Right atrium auricular region (tissue), 2 donors: ENCODE results near the gene CYP2A7. TPM values are rescaled to one million over a fixed set of nuclear protein-coding genes. Genes with fewer than 3 reads are reported as not detected.
"Not testable (repeated sequence)": the region's sequence is repeated elsewhere in the genome, so short reads cannot be mapped to it uniquely, and the experiment has no call there.

Experiments used
- DNase-seq: peaks from one replicate; pipeline ENCODE4 v3.0.0-alpha.2; 2019; ENCODE audit warnings: low spot score
- H3K27ac ChIP-seq, 2 donors: fragments of 200-600 bp; sonication (generic); 1 replicate in 1 of 2; 2 replicates in 1 of 2; pipeline ENCODE4 v1.5.1; 2016 to 2019
- H3K27me3 ChIP-seq, 2 donors: fragments of 200-600 bp; sonication (generic); one replicate each; pipeline versions ENCODE4 v1.5.1 to v1.6.0; 2017 to 2019
- H3K36me3 ChIP-seq: fragments of 200-600 bp; sonication (generic); one replicate; pipeline ENCODE4 v1.5.1; 2016
- H3K4me1 ChIP-seq, 2 donors: fragments of 200-600 bp; sonication (generic); one replicate each; pipeline versions ENCODE4 v1.5.1 to v1.6.0; 2017 to 2019
- H3K4me3 ChIP-seq, 2 donors: fragments of 200-600 bp; sonication (generic); 1 replicate in 1 of 2; 2 replicates in 1 of 2; pipeline ENCODE4 v1.5.1; 2017 to 2019; ENCODE audit warnings: mild to moderate bottlenecking in 1 of 2, moderate library complexity in 1 of 2
- H3K9me3 ChIP-seq, 2 donors: fragments of 200-600 bp; sonication (generic); one replicate each; pipeline ENCODE4 v1.5.1; 2019
- total RNA-seq, 2 donors: library from RNA; depleted of rRNA; stranded (reverse); fragments of >200 nt; gene quantifications; one replicate each; pipeline ENCODE4 v1.1.0, GENCODE V29; 2016
- TF ChIP-seq, protein P1 (sequence below), 2 donors: fragments of 200-600 bp; sonication (generic); IDR thresholded peaks; one replicate each; pipeline ENCODE4 v1.5.1; 2019; ENCODE audit warnings: antibody characterized with exemption in 2 of 2

Gene CYP2A7
- total RNA-seq, 2 donors from 2014 or later, result not detected

DNA sequence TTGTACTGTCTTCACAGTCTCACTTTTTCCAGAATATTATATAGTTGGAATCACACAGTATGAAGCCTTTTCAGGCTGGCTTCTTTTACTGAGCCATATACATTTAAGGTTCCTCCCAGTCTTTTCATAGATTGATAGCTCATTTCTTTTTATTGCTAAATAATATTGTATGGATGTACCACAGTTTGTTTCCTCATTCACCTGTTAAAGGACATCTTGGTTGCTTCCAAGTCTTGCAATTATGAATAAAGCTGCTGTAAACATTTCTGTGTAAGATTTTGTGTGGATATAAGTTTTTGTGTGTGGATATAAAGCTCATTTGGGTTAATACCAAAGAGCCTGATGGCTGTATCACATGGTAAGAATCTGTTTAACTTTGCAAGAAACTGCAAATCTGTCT, 24.5 kb upstream of the CYP2A7 start:
- H3K27me3 ChIP-seq, result no peaks in the 10 kb centered on the region
- no peak overlapping the region for H3K27ac ChIP-seq
- H3K4me3 ChIP-seq, result no peak overlapping the region
- H3K4me1 ChIP-seq, result peaks cover 0 to 11% of the 10 kb centered on the region in 2 donors
- no peaks in the 10 kb centered on the region for H3K9me3 ChIP-seq
- TF ChIP-seq, protein P1, sequence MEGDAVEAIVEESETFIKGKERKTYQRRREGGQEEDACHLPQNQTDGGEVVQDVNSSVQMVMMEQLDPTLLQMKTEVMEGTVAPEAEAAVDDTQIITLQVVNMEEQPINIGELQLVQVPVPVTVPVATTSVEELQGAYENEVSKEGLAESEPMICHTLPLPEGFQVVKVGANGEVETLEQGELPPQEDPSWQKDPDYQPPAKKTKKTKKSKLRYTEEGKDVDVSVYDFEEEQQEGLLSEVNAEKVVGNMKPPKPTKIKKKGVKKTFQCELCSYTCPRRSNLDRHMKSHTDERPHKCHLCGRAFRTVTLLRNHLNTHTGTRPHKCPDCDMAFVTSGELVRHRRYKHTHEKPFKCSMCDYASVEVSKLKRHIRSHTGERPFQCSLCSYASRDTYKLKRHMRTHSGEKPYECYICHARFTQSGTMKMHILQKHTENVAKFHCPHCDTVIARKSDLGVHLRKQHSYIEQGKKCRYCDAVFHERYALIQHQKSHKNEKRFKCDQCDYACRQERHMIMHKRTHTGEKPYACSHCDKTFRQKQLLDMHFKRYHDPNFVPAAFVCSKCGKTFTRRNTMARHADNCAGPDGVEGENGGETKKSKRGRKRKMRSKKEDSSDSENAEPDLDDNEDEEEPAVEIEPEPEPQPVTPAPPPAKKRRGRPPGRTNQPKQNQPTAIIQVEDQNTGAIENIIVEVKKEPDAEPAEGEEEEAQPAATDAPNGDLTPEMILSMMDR (IDR thresholded peaks at IDR 0.05), result no peak
- no peak for DNase-seq
- H3K36me3 ChIP-seq, result no peaks in the 10 kb centered on the region

DNA sequence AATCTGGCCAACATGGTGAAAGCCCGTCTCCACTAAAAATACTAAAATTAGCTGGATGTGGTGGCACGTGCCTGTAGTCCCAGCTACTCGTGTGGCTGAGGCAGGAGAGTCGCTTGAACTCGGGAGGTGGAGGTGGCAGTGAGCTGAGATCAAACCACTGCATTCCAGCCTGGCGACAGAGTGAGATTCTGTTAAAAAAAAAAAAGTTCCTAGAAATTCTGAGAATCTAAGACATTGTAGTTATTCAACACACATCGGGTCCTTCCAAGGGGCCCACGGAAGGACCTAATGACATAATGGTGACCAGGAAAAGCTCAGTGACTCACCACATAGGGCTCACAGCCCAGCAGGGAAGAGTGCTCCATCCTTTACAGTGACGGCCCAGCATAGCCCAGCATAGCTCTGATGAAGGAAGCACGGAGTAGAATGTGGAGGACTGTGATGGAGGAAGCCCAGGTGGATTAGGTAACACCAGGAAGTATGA, 22.7 kb upstream of the CYP2A7 start:
- H3K9me3 ChIP-seq, H3K4me3 ChIP-seq, DNase-seq, H3K27ac ChIP-seq, H3K27me3 ChIP-seq, H3K36me3 ChIP-seq: not testable (repeated sequence)
- peaks cover 0 to 11% of the 10 kb centered on the region in 2 donors for H3K4me1 ChIP-seq

DNA sequence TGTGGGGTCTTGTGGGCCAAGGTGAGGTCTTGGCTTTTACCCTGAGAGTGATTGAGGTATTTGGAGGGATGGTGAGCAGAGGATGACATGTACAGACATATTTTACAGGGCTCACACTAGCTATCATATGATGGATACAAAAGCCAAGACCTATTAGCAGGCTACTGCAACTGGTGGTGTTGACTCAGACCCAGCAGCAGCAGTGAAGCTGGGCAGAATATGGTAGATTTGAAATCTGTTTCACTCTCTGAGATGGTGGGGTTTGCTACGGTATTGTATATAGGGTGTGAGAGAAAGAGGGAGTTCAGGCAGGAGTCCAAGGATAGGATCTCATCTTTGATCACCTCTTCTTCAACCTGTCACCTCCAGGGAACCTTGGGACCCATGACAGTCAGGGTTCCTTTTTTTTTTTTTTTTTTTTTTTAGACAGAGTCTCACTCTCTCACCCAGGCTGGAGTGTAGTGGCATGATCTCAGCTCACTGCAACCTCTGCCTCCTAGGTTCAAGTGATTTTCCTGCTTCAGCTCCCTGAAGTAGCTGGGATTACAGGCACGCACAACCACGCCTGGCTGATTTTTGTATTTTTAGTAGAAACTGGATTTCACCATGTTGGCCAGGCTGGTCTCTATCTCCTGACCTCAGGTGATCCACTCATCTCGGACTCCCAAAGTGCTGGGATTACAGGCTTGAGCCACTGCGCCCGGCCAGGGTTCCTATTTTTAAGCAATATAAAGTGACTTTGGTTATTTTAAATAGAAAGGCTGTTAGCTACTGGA, 20.1 kb upstream of the CYP2A7 start:
- not testable (repeated sequence) for DNase-seq, H3K4me3 ChIP-seq, H3K9me3 ChIP-seq

DNA sequence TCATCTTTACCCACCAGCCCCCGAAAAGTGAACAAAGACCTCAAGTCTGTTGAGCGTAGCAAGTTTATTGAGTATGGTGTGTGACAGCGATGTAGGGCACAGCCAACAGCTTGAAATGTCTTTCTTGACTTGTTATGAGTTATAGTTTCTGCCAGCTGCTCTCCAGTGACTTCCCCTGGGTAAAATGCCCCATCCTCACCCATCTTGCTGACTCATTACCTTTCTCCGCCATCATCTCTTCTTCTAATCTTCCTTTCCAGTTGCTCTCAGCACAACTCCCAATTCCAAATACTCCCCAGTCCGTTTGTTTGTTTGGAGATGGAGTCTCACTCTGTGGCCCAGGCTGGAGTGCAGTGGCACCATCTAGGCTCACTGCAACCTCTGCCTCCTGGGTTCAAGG, 18.5 kb upstream of the CYP2A7 start:
- H3K9me3 ChIP-seq, H3K4me1 ChIP-seq, H3K36me3 ChIP-seq, DNase-seq, H3K27ac ChIP-seq, H3K4me3 ChIP-seq, H3K27me3 ChIP-seq: not testable (repeated sequence)

More for the DNA sequence above, 20.1 kb upstream of the CYP2A7 start:
- not testable (repeated sequence) for H3K36me3 ChIP-seq, H3K4me1 ChIP-seq, H3K27ac ChIP-seq, H3K27me3 ChIP-seq

DNA sequence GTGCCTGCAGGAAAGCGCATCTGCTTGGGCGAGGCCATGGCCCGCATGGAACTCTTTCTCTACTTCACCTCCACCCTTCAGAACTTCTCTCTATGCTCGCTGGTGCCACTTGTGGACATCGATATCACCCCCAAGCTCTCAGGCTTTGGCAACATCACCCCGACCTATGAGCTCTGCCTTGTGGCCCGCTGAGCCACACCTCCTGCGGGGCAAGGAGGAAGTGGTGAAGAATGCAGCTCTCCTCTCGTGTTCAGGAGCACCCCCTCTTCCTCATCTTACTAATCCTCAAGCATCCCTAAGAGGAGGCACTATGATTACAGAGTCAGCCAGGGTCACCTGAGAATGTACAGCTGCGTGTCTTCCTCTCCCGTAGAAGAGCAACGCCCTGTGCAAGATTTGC, 17.9 kb upstream of the CYP2A7 start:
- not testable (repeated sequence) for H3K27ac ChIP-seq, H3K4me1 ChIP-seq, H3K9me3 ChIP-seq, H3K27me3 ChIP-seq, DNase-seq, H3K36me3 ChIP-seq, H3K4me3 ChIP-seq

DNA sequence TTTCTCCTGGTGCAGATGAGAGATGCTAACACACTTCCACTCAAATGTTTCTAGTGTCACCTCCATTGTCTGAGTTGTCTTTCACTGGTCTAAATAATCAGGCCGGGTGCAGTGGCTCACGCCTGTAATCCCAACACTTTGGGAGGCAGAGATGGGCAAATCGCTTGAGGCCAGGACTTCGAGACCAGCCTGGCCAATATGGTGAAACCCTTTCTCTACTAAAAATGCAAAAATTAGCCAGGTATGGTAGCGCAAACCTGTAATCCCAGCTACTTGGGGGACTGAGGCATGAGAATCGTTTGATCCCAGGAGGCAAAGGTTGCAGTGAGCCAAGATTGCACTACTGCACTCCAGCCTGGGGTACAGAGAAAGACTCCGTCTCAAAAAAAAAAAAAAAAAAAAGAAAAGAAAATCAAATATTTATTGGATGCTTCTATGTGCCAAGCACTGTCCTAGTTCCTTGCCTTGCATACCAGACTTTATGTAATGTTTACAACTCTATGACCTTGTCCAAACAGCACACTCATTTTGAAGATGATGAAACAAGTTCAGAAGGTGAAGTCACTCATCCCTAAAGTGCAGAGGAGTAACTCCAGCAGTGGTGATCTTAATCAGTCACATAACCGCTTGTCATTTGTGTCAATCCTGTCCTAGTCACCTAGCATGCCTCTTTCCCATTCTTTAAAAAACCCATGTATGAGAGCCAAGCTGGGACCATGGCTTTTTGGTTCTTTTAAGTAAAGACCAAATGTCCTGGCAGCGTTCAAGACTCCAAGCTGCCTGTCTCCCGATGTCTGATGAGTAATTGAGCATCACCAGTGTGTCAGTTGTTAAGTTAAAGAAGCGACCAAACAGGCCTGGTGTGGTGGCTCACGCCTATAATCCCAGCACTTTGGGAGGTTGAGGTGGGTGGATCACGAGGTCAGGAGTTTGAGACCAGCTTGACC, 15.1 kb upstream of the CYP2A7 start:
- H3K9me3 ChIP-seq, H3K27me3 ChIP-seq, H3K27ac ChIP-seq, H3K4me3 ChIP-seq, H3K36me3 ChIP-seq, H3K4me1 ChIP-seq, DNase-seq: not testable (repeated sequence)

DNA sequence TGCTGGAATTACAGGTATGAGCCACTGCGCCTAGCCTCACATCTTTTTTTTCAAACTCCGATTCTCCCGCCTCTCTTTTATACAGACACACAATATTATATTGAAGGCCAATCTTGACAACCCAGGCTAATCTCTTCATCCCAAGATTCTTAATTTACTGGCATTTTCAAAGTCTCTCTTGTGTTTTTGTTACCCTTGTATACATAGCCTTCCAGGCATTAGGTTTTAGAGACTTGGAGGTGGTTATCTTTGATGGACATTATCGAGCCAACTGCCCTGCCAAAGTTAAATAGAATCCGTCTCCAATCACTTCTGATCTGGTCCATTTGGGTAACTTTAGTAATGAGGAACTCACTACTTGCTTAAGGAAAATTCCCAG, 14.4 kb upstream of the CYP2A7 start:
- Histone ChIP-seq H3K4me1 (no peaks in the 10 kb centered on the region), H3K4me3 (no peak overlapping the region), H3K36me3 (no peaks in the 10 kb centered on the region), H3K27ac (no peak overlapping the region), H3K9me3 (no peaks in the 10 kb centered on the region), H3K27me3 (no peaks in the 10 kb centered on the region)
- no peak for DNase-seq
- TF ChIP-seq, protein P1 (IDR thresholded peaks at IDR 0.05), result no peak

DNA sequence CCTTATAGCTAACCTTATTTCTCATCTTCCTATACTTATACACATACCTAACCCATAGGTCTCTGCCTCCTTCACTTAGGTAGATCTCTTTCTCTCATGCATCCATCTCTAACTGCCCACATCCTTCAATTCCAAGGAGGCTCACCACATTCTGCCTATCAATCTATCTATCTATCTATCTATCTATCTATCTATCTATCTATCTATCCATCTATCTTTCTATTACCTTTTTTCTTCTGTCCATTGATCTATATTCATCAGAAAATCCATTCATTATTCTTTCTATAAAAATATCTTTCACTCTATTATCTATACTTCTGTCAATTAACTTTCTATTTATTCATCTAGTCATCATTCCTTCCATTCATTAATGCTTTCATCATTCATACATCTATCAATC, 11.1 kb upstream of the CYP2A7 start:
- Histone ChIP-seq H3K27me3 (no peaks in the 10 kb centered on the region), H3K27ac (no peak overlapping the region), H3K9me3 (no peaks in the 10 kb centered on the region), H3K4me3 (no peak overlapping the region), H3K36me3 (no peaks in the 10 kb centered on the region), H3K4me1 (no peaks in the 10 kb centered on the region)
- no peak for DNase-seq
- TF ChIP-seq, protein P1 (IDR thresholded peaks at IDR 0.05), result no peak
